PFSK-1 (cell line): ENCODE measurements around the gene QPCT.

Experiments
- FOXP2 ChIP-seq: optimal IDR thresholded peaks from 2 replicates; pipeline ENCODE3; 2011; ENCODE audit warnings: borderline replicate concordance, control low read depth, inconsistent platforms; ENCODE audit not compliant: insufficient read depth; ENCODE audit errors: extremely low read length, extremely low read depth
- POLR2AphosphoS5 ChIP-seq: IDR thresholded peaks from 2 replicates; pipeline ENCODE4 v1.6.1; 2012; ENCODE audit warnings: low read depth, mild to moderate bottlenecking, control low read depth, low read length, moderate library complexity
- REST ChIP-seq, 2 experiments: IDR thresholded peaks; 2 replicates each; pipeline versions ENCODE4 v1.6.1 to v1.8.0; 2011 to 2012; ENCODE audit warnings: low read depth in 2 of 2, low read length in 2 of 2, control low read depth in 1 of 2, inconsistent platforms in 1 of 2, mild to moderate bottlenecking in 1 of 2, moderate library complexity in 1 of 2; ENCODE audit not compliant: insufficient read depth in 1 of 2
- SIN3A ChIP-seq: IDR thresholded peaks from 2 replicates; pipeline ENCODE4 v1.6.1; 2012; ENCODE audit warnings: mild to moderate bottlenecking, low read length, moderate library complexity, borderline replicate concordance; ENCODE audit not compliant: insufficient read depth
- TAF1 ChIP-seq: IDR thresholded peaks from 2 replicates; pipeline ENCODE4 v1.6.1; 2012; ENCODE audit warnings: low read length, control low read depth, borderline replicate concordance; ENCODE audit not compliant: insufficient read depth

Gene QPCT

GRCh38 chr2:37300578-37300977, 43.9 kb upstream of the QPCT start:
- TF ChIP-seq SIN3A (no peak), TAF1 (no peak), POLR2AphosphoS5 (no peak), REST (IDR thresholded peaks at IDR 0.05; ENCODE audit: insufficient read depth in 1 of 2, low read depth in 2 of 2, low read length in 2 of 2) (no peak), FOXP2 (no peak)

GRCh38 chr2:37301408-37301807, 43.0 kb upstream of the QPCT start:
- no peak for TF ChIP-seq FOXP2
- TF ChIP-seq SIN3A: no peak
- no peak for TF ChIP-seq POLR2AphosphoS5
- TF ChIP-seq TAF1: no peak
- TF ChIP-seq REST (IDR thresholded peaks at IDR 0.05; ENCODE audit: insufficient read depth in 1 of 2, low read depth in 2 of 2, low read length in 2 of 2): no peak

GRCh38 chr2:37302701-37303252, 41.7 kb upstream of the QPCT start:
- TF ChIP-seq REST (IDR thresholded peaks at IDR 0.05; ENCODE audit: insufficient read depth in 1 of 2, low read depth in 2 of 2, low read length in 2 of 2): no peak
- no peak for TF ChIP-seq TAF1
- no peak for TF ChIP-seq SIN3A
- no peak for TF ChIP-seq POLR2AphosphoS5
- no peak for TF ChIP-seq FOXP2

- no peak for TF ChIP-seq REST (IDR thresholded peaks at IDR 0.05; ENCODE audit: insufficient read depth in 1 of 2, low read depth in 2 of 2, low read length in 2 of 2)
- no peak for TF ChIP-seq POLR2AphosphoS5
- no peak for TF ChIP-seq TAF1
- no peak for TF ChIP-seq FOXP2
- TF ChIP-seq SIN3A: no peak
Measured at GRCh38 chr2:37306024-37306423, 38.4 kb upstream of the QPCT start.

GRCh38 chr2:37307500-37307899, 36.9 kb upstream of the QPCT start:
- TF ChIP-seq POLR2AphosphoS5: no peak
- no peak for TF ChIP-seq FOXP2
- TF ChIP-seq REST (IDR thresholded peaks at IDR 0.05; ENCODE audit: insufficient read depth in 1 of 2, low read depth in 2 of 2, low read length in 2 of 2): no peak
